Fibroblast of peridontal ligament (primary cell): ENCODE data around the gene REEP6.
A peak's percentile ranks its signal among the peaks of the same experiment; 100 is the strongest.
"Not testable (repeated sequence)": the region's sequence is repeated elsewhere in the genome, so short reads cannot be mapped to it uniquely, and the experiment has no call there.

Source experiments
- DNase-seq: peaks from one replicate; pipeline ENCODE4 v3.0.0-alpha.2; 2010; ENCODE audit errors: extremely low read depth

Gene REEP6

GRCh38 chr19:1524287-1524971 is 33.4 kb downstream of the REEP6 start:
- no peak for DNase-seq

- DNase-seq, result no peak
Measured at GRCh38 chr19:1524972-1525325, 34.0 kb downstream of the REEP6 start.

- DNase-seq, result no peak
Measured at GRCh38 chr19:1525343-1525742, 34.4 kb downstream of the REEP6 start.

GRCh38 chr19:1526066-1526778 is 35.2 kb downstream of the REEP6 start:
- no peak for DNase-seq

GRCh38 chr19:1526979-1527649 is 36.1 kb downstream of the REEP6 start:
- no peak for DNase-seq

- no peak for DNase-seq
Measured at GRCh38 chr19:1527650-1528309, 36.8 kb downstream of the REEP6 start.

GRCh38 chr19:1528596-1529429 is 37.8 kb downstream of the REEP6 start:
- DNase-seq, result no peak

GRCh38 chr19:1529430-1529816 is 38.4 kb downstream of the REEP6 start:
- no peak for DNase-seq

GRCh38 chr19:1530856-1531255 is 39.9 kb downstream of the REEP6 start:
- not testable (repeated sequence) for DNase-seq

GRCh38 chr19:1531587-1531986 is 40.6 kb downstream of the REEP6 start:
- no peak for DNase-seq

GRCh38 chr19:1532003-1532402 is 41.0 kb downstream of the REEP6 start:
- no peak for DNase-seq

- no peak for DNase-seq
Measured at GRCh38 chr19:1533510-1534150, 42.6 kb downstream of the REEP6 start.

- no peak for DNase-seq
Measured at GRCh38 chr19:1534972-1535371, 44.0 kb downstream of the REEP6 start.

- not testable (repeated sequence) for DNase-seq
Measured at GRCh38 chr19:1535699-1536098, 44.7 kb downstream of the REEP6 start.

- peak; percentile 7 for DNase-seq
Measured at GRCh38 chr19:1538978-1539377, 48.0 kb downstream of the REEP6 start.

- DNase-seq, result not testable (repeated sequence)
Measured at GRCh38 chr19:1539749-1540148, 48.8 kb downstream of the REEP6 start.

GRCh38 chr19:1540365-1540925 is 49.5 kb downstream of the REEP6 start:
- DNase-seq, result no peak
